Activated naive CD4-positive, alpha-beta T cell treated with anti-CD3 and anti-CD28 coated beads, Interleukin-2, amount 50 U/mL, for 16 hours (primary cell): ENCODE measurements around the gene C17orf114.

Source experiments
- DNase-seq: peaks from one replicate; pipeline ENCODE4 v3.0.0-alpha.2; 2020

The C17orf114 gene

DNA sequence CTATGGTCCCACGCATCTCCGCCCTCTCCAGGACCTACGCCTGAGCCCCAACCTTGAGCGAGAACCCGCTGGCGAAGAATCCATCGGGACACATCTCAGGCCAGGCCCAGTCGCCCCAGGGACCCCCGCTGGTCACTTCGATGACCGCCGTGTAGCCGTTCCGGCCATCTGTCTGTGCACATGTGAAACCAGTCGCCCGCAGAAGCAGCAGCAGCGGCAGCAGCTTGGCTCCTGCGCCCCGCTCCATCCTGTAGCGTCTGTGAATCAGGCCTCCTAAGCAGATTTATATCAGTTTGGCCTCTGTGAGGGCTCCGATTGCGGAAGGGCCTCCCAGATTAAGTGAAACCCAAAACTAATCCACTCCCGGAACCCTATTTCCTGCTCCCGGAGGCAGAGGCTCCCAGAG is 16.0 kb downstream of the C17orf114 start, which contains the start of gene VMO1:
VMO1 (minus strand) TSS at position 259 of the 406 bp plus-strand sequence; CDS start at position 247, 12 bp downstream.
- DNase-seq: no peak

DNA sequence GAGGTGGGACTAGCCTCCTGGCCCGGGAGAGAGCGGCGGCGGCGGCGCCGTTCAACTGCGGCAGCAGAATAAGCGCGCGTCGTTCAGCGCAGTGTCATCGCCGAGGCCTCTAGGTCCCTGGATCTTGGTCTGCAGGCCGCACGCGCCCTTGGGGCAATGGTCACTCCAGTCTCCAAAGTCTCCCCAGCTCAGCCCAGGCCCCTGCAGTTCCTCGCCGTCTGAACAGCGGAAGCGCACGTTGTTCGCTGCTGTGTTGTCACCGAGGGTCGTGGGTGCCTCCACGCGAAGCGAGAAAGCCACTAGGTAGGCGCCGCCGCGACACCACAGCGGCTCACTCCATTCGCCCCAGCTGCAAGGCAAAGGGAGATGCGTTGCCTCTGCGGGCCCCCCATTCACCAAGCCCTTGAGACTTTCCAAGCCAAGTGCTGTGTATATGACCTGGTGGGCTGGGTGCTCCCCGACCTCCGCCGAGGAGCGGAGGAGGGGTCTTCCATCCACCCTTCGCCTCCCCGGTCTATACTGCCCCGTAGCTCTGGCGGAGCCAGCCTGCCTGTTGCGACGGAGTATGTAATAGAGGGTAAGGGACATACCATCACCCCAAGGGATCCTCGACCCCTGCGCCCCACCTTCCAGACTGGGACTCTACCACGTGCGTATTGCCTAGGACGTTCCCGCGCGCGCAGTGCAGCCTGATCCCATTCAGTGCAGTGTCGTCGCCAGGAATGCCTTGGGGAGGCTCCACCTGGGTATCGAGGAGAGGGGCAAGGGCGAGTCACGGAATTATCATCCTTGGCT is 16.6 kb downstream of the C17orf114 start:
- peak; percentile 22 for DNase-seq

GRCh38 chr17:4782652-4783051 is 19.5 kb downstream of the C17orf114 start:
- no peak for DNase-seq

DNA sequence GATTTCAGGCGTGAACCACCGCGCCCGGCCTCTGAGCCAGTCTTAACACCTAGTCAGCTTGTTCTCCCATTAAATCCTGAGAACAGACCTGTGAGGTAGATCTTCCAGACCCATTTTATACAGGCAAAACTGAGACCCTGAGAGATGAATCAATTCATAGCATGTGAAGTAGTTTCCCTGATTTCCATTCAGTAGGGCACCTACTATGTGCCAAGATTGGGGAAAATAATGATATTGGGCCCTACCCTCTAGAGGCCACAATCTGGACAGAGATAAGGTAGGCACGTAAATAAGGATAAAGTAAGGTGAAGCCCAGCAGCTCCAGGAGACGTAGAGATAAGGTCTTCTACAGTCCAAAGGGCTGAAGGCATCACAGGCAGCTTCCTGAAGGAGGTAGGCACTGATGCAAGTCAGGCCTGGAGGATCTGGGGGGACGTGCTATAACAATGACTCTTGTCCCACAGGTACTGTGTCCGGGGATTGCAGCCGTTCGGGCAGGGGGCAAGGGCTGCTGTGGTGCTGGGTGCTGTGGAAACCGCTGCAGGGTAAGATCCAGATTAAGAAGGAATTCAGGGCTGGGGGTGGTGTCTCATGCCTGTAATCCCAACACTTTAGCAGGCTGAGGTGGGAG is 21.7 kb downstream of the C17orf114 start:
- no peak for DNase-seq

- DNase-seq: no peak
Measured at GRCh38 chr17:4777969-4778760, 24.0 kb downstream of the C17orf114 start.

DNA sequence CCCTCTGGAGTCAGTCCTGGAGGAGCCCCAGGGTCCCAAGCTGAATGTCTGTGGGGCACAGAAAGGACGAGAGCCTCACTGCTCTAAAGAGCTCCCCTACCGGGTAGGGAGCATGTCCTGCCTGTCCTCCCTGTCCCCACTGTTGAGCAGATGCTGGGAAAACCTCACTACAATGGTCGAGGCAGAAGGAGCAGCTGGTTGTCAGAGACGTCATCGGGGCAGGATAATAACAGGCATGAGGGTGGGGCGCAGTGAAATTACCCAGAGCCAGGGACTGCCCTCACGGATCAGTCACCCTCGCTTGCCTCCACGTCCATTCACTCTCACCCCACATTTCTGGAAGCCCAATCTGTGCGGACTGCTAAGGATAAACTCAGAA is 29.9 kb downstream of the C17orf114 start:
- no peak for DNase-seq

- DNase-seq: no peak
Measured at GRCh38 chr17:4771519-4772234, 30.5 kb downstream of the C17orf114 start, which contains the start of gene TM4SF5. Gene TM4SF5 (plus strand): TSS chr17:4771886. CDS start chr17:4771923, 37 bp downstream.

DNA sequence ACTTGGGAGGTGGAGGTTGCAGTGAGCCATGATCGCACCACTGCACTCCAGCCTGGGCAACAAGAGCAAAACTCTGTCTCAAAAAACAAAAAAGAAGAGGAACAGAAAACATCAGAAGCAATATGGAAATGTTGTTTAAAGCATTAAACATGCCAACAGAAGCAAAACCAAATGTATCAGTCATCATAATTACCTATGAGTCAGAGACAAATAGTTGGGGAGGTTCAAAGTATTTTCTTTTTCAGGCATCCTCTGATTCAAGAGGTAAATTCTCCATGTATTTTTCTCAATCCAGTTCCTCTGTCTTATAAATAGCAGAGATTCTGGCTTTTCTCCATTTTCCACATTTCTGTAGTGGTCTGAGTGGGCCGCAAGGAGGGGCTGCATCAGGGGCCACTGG is 32.5 kb downstream of the C17orf114 start:
- no peak for DNase-seq

DNA sequence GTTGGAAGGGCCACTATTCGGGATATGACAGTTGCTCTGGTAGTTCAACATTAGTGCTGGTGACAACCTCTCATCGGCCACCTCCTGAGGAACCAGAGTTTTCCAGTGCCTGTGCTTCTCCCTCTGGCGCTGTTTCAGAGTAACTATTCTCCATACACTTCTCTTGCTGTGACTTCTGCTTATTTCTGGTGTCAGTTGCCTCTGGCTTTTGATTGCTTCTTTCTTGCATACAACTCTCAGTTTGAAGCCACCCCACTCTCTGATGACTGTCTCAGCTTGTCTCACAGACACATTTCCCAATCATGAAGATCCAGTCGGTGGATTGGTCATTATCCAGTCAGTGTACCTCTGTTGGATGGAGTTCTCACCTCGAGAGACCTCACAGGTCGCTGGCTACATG is 33.8 kb downstream of the C17orf114 start:
- DNase-seq: no peak

- DNase-seq: no peak
Measured at GRCh38 chr17:4766723-4767122, 35.4 kb downstream of the C17orf114 start.

DNA sequence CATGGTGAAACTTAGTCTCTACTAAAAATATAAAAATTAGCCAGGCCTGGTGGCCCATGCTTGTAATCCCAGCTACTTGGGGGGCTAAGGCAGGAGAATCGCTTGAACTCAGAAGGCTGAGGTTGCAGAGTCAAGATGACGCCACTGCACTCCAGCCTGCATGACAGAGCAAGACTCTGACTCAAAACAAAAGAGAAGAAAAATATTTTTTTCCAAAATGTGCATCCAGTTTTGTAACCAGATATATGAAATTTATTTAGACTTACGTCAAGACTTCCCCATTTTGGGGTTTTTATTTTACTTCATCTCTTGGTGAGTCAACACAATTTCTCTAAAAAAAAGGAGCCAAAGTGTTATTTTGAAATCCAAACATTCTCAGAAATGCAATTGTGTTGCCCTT is 35.9 kb downstream of the C17orf114 start:
- DNase-seq: no peak

DNA sequence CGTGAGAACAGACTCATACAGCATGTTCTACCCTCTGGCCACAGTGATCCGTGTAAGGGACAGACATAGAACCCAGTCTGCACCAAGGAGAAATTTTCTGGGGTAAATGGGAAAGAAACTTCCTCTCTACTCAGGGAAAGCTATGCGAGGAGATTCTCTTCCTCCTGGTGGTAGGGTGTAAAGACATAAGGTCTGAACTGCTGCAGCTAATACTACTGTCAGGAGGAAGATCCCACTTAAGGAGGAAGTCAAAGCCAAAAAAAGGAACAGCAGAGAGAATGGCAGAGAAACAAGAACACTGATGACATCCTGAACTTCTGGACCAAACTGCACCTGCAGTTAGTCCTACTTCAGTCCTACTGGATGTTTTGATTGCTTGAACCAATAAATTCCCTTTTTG is 37.5 kb downstream of the C17orf114 start:
- DNase-seq: no peak

- DNase-seq: no peak
Measured at GRCh38 chr17:4759776-4760236, 42.3 kb downstream of the C17orf114 start.

DNA sequence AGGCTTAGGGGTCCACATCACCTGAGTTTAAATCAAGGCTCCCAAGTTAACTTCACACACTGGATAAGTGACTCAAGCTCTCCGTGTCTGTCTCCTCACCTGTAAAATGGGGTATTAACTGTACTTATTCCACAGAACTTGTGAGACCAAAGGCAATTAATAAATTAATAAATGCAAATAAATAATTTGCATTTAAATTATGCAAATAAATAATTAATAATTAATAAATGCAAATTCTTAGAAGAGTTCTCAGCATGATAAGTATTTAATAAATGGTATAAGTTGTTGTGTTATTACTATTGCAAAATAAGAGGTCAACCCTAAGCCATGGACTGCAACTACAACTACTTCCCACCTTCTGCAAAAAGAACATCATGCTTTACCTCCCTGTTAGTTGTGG is 48.7 kb downstream of the C17orf114 start:
- no peak for DNase-seq

- DNase-seq: no peak
Measured at GRCh38 chr17:4751932-4752331, 50.2 kb downstream of the C17orf114 start.
